HG02571 (cell line): ENCODE measurements around the gene FRMPD3.
"Not testable (repeated sequence)": the region's sequence is repeated elsewhere in the genome, so short reads cannot be mapped to it uniquely, and the experiment has no call there.

Source experiments
- ATAC-seq: cut with Tn5 transposase; IDR thresholded peaks from one replicate; pipeline ENCODE4 v1.9.1; 2021; ENCODE audit warnings: mild to moderate bottlenecking, moderate library complexity; ENCODE audit not compliant: unreplicated experiment

Gene FRMPD3

DNA sequence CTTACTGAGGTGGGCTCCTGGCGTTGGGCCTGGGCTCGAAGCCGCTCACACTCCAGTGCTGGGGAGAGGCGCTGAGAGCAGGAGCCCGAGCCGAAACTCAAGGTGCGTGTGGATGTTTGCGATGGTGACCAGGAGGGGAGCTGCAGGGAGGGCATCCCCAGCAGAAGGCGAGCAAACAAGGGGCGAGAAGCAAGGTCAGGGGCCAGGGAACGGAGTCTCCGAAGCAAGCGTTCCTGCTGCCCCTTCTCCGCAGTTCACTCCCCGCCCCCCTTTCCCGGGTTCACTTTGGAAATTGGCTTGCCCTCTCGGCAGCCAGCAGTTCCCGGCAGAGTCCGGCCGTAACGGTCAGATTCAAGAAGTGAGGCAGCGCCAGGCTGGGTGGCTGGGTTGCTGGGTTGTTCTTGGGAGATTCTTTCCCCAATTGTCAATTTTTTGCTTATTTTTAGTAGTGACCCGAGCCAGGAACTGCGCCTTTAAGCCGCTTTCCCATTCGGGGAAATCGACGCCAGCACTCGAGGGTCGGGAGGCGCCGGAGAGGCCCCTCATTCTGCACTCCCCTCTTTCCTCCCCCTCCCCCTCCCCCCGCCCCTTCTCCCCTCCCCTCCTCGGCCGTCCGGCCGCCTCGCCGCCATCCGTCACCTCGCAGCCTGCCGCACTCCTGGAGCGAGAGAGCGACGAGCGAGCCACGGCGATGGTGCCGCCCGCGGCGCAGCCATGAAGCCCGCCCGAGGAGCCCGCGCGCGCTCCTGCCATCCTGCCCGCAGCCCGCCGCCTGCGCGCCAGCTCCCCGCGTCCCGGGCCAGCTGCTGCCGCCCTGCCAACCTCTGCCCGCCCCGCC is at the start of gene FRMPD3:
Gene FRMPD3, plus strand, starts transcription at position 655 of the 838 bp plus-strand sequence. CDS start 76,937 bp downstream, outside the sequence.
- no peak for ATAC-seq

DNA sequence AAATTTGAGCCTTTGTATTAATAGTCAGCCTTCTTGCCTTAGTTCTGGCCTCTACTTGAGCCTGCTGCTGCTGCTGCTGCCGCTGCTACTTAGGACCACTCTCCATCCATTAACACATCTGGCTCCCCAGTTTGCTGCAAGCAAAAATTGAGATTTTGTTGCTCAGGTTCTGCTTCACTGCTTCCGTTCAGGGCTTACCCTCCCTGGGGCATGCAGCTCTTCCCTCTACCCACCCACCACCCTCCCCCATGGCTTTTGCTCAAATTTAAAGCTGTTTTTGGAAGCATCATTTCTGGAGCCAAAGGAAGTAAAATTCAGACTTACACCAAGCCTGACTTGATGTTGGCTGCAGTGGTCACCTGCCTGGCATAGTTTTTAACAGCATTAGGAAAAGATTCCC is 28.9 kb upstream of the FRMPD3 start:
- no peak for ATAC-seq

DNA sequence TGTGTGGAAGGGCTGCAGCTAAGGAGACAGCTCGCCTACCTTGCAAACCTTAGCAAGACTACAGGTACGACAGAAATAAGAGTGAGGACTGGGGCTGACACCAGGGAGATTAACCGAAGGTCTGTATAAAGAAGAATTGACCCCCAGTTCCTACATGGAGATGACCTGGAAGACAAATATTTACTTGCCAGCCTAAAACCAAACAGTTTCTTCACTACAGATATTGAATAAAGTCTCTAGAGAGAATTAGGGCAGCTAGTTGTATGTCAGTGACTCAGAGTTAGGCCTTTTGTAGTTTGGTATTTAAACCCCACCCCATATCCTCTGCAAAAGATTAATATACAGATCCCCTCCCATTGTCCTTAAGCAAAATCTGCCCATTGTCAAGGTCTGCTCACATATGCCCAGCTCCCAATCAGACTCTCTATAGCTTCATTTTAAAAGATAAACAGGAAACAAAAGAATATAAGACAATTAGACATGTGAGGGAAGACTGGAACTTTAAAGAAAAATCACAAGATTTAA is 28.1 kb upstream of the FRMPD3 start:
- no peak for ATAC-seq

DNA sequence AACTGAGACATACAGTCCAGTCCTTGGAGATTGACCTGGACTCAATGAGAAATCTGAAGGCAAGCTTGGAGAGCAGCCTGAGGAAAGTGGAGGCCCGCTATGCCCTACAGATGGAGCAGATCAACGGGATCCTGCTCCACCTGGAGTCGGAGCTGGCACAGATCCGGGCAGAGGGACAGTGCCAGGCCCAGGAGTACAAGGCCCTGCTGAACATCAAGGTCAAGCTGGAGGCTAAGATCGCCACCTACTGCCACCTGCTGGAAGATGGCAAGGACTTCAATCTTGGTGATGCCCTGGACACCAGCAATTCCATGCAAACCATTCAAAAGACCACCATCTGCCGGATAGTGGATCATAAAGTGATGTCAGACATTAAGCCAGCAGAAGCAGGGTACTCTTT is 20.4 kb upstream of the FRMPD3 start:
- no peak for ATAC-seq

DNA sequence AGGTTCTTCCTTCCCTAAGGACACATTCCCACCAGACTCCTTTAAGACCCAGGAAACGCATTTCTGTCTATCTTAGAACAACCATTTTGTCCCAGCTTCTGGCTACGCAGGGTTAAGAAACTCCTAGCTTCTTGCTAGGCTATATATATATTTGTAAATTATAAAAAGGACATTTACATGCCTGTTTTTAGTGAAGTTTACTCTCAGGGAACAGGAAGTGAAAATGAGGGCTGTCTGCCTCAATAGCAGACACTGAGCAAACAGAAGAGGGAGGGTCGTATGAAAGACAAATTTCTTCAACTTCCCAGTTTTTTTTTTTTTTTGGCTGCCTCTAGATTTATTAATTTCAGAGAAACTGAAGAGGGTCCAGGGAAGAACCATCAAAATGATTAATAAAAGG is 9.3 kb upstream of the FRMPD3 start:
- ATAC-seq, result no peak

DNA sequence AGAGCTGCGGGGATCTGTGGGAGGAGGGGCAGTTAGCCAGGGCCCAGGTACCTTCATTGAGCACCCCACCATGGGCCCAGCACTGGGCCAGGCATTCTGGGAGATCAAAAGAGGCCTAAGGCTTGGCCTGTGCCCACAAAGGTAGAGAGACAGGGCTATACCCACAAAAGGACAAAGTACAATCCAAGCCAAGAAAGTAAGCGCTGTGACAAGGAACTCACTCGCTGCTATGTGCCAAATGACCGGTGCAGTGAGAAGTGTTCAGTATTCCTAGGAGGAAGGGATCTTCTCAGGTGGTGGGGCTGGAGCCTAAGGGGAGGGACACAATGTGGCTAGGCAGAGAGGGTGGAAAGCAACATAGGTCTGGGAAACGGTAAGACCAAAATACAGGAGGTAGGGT is 8.8 kb upstream of the FRMPD3 start:
- no peak for ATAC-seq

DNA sequence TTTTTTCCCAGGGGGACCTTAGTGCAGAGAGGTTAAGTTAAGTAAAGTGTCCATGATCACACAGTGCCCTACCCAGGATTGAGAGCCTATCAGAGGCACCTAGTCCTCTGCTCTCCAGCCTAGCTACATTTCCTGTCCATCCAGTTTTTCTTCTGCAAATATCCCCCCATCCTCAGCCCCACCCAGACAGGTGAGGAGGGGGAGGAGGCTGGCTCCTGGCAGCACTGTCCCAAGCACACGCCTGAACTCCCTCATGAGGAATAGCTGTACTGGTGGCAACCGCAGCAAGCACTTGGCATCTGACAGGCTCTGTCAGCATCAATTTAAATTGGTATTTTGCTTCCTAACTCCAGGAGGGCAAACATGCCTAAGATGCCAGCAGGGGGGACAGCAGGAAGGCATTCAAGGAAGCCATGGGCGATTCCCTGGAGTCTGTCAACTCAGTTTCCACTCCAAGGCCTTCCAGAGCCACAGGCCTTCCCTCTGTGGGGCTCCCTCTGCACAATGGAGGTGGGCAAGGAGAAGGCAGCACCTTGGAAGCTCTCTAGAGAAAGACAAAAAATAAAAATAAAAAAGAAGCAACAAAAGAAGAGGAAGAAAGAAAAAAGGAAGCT is 6.4 kb upstream of the FRMPD3 start:
- no peak for ATAC-seq

DNA sequence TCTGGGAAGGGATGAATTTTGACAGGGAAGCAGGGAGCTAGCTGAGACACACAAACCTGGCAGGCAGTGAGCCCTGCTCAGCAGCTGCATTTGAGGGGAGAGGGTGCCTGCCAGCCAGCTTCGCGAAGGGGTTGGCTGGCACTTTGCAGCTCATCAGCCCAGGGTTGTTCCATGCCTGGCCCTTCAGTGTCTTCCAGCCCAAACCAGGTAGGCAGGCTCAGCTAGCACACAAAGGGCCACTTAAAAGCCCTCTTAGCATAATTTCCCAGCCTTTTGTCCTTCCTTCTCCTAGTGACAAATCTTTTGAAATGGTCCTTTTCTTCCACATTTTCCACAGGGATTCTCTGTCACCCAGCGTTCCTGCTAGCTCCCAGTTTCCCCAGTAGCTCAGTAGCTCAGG is 4.3 kb upstream of the FRMPD3 start:
- ATAC-seq, result no peak

DNA sequence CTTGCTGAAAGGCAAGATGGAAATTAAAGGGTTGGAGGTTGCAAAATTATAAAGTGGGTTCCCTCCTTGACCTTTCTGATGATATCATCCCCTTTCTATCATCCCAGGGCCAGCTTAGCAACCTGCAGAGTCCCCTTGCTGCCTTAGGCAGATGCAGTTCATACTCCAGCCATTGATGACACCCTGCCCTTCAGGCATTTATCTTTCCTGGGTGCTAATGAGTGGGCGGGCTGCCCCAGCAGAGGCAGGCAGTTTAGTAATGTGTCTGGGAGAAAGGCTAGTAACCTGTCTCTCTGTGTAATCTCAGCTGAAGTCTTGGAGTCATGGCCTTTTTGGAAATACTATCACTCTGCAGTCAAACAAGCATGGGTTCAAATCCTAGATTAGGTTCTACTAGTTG is 3.8 kb upstream of the FRMPD3 start:
- ATAC-seq, result no peak

DNA sequence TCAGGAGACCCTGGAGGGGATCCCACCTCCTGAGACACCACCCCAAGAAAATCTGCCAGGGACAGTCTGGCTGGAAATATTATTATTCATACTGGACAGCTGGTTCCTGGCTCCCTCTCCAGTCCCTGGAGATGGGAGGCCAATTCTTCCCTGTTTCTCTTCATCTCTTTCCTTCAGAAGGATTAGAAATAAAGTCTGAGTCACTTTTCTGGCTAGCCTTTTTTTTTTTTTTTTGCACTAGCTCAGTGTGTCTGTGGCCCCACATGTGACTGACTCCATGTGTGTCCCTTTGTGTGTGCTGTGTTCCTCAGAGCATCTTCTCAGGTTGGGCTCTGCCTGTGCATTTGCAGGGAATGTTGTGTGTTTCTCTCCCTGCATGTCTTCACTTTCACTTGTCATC is 1.8 kb upstream of the FRMPD3 start:
- no peak for ATAC-seq

DNA sequence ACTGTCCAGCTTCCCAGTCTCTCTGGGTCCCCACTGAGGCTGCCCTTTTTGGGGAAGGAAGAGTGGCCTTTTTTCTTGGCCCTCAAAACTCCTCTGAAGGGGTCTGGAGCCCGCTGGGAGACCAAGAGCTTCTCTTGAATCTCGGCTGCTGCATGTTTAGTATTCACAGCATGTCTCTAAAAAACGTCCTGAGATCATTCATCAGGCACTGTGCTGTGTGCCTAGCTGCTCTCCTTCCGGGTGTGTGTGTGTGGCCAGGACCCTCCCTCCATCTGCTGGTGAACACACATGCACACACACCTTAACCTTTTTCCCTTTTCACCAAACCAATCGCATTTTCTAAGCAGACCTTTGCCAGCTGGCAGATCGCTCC is 841 bp upstream of the FRMPD3 start:
- no peak for ATAC-seq

DNA sequence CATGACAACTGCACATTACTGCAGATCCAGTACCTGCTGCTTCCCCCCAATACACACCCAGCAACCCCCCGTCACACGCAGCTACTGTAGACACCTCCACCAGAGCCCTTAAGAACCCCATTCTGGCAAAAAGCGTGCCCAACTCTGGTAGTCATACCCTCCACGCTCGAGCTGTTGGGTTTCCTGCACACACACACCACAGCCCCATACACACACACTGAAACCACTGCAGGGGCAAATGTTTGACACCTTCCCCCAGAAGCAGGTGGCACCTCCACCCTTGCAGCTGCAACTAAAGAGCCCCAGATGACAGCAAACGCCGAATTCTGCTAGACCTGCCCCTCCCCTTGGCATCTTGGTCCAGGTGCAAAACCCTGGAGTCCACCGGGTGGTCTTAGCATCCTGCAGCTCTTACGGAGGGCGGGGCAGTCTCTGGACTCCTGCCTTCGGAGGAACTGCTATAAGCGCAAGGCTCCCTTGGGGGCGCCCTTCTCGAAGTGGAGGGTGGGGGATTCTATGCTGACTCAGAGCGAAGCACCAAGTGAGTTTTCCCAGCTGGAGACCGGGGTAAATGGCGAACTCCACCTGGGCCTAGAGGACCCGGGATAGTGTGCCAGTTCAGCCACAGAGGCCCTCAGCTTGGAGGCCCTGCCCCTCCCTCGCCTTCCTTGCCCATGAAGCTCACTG is 1.5 kb downstream of the FRMPD3 start:
- no peak for ATAC-seq

DNA sequence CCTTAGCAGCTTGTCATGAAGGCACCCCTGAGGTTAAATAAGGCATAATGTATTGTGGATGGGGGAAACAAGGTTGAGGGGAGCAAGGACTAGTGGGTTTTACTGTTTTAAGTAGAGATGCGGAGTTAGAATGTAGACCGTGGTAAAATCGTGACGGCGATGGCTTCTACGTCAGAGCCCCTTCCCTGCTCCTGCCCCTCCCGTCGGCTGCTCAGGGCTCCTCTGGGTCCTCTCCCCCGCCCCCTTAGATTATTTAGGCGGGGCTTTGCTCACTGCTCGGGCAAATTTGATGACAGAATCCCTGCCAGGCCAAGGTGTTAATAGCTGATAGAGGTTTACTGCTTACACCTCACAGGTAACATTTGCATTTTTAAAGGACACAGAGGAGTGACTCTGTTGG is 2.3 kb downstream of the FRMPD3 start:
- ATAC-seq, result no peak

DNA sequence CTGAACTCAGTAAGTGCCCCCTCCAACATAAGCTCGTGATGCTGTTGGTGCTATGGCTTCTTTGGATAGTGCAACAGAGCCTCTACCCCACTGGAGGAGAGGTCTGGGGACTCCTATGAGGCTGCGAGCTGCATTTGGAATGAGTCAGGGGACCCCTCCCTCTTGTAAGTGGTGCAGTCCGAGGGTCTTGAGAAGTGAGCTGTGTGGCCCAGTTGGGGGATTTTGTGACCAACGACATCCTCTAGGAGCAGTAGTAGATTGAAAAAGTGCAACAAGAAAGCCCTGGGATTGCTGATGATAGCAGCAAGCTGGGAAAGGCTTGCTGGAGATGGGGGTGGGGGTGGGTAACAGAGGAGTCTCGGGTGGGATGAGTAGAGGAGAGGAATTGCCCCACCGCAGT is 3.1 kb downstream of the FRMPD3 start:
- ATAC-seq, result no peak

DNA sequence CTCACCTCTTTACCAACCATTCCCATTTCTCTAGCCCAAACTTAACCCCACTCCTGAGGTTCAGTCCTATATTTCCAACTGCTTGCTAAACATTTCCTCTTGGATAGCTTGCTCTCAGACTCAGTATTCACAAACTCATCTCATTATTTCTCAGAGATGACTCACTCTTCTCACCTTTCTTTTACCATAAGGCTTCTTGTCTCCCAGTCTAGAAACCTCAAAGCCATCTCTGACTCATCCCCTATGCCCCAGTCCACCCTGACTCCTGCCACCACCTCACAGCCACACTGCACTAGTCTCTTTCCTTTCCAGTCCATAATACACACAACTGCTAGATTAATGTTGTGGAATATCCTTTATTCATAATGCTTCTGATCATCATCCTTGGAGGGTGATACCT is 4.8 kb downstream of the FRMPD3 start:
- peak; percentile 78 for ATAC-seq

DNA sequence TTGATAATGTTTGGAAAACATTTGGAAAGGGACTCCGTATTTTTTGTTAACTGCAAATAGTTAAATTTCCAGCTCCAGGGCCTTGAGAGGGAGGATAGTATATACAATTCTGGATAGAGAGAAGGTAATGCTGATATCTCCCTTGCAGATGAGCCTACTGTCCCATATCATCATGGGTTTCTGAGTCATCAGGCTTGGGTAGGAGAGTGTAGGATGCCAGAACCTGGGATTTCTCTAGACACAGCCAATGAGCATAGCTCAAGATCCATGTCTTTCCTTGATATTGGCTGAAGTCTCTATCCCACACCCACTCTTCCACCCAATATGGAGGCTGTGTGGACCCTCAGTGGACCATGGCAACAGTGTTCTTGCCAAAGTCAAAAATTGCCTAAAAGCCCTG is 7.8 kb downstream of the FRMPD3 start:
- ATAC-seq, result no peak

DNA sequence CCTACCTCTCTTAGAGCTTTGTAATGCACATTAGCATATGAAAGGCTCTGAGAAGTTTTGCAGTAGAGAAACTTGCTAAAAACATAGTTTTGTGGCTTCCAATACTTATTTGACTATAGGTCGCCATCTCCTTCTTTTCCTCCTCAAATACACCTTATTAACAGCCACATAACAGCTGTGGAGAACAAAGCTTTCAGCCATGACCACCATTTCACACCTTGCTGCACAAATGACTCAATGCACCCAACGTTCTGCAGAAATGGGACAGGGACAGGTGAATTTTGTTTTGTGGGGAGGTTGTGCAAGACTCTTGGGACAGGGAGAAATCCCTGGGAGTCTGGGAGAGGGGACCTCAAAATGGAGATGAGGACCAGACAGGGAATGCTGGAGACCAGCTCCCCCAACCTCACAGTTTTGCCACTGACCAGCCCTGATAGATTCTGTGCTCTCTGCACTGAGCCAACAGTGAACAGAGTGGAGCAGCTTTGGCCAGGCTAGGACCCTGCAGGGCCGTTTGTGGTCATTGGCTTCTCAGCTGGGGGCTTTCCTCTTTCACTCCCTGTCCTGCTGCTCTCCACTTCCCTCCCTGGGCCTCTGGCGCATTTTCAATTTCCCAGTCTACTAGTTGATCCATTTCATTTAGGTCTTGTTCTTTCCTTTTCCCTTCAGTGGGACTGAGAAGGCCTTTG is 16.6 kb downstream of the FRMPD3 start:
- peak; percentile 49 for ATAC-seq

DNA sequence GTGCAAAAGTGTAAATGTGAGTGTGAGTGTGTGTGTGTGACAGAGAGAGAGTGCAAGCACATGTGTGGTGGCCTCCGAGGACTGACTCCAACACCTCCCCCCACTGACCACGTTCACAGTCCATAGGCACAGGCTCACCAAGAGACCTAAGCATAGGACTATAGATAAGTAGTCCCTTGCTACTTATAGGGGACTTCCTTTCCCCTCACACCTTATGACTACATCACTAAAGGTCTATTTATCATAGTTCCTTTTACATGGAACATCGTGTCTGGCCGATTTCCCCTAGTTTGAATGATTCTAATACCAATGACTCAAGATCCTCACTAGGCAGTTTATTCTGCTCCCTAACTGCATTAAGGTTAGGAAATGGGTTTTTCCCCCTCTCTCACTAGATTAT is 17.8 kb downstream of the FRMPD3 start:
- ATAC-seq, result no peak

DNA sequence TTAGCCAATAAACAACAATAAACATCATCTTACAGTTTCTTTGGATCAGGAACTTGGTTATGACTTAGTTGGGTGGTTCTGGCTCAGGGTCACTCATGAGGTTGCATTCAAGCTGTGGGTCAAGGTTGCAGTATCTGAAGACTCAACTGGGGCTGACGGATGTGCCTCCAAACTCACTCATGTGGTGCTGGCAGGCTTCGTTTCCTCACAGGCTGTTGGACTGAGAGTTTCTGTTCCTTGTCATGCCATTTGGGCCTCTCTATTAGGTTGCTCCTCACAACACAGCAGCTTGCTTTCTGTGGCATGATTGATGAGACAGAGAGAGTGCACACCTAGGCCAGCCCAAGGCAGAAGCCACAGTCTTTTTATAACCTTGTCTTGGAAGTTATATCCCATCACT is 20.7 kb downstream of the FRMPD3 start:
- ATAC-seq, result no peak

DNA sequence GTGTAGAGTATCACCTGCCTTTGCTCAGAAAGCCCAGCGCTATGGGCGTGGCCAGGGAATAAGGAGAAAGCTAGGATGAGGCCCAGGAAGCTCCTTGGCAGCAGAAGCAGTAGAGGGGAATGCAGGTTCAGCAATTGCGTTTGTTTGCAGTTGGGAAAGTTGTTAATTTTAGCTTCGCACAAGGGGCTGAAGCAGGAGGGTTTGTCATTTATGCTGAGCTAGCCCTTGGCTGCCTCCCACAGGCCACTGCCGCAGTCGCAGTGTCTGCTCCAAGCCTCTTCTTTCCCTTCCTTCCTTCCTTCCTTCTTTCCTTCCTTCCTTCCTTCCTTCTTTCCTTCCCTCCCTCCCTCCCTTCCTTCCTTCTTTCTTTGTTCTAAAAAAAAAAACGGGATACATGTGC is 21.5 kb downstream of the FRMPD3 start:
- ATAC-seq, result no peak

DNA sequence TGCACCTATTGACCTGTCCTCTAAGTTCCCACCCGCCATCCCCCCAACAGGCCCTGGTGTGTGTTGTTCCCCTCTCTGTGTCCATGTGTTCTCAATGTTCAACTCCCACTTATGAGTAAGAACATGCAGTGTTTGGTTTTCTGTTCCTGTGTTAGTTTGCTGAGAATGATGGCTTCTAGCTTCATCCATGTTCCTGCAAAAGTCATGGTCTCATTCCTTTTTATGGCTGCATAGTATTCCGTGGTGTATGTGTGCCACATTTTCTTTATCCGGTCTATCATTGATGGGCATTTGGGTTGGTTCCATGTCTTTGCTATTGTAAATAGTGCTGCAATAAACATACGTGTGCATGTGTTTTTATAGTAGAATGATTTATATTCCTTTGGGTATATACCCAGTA is 22.0 kb downstream of the FRMPD3 start:
- ATAC-seq, result not testable (repeated sequence)
